PFSK-1 (cell line): ENCODE results near the gene GLRB.

Experiments
- FOXP2 ChIP-seq: optimal IDR thresholded peaks from 2 replicates; pipeline ENCODE3; 2011; ENCODE audit warnings: borderline replicate concordance, control low read depth, inconsistent platforms; ENCODE audit not compliant: insufficient read depth; ENCODE audit errors: extremely low read length, extremely low read depth
- POLR2AphosphoS5 ChIP-seq: IDR thresholded peaks from 2 replicates; pipeline ENCODE4 v1.6.1; 2012; ENCODE audit warnings: low read depth, mild to moderate bottlenecking, control low read depth, low read length, moderate library complexity
- REST ChIP-seq, 2 experiments: IDR thresholded peaks; 2 replicates each; pipeline versions ENCODE4 v1.6.1 to v1.8.0; 2011 to 2012; ENCODE audit warnings: low read depth in 2 of 2, low read length in 2 of 2, control low read depth in 1 of 2, inconsistent platforms in 1 of 2, mild to moderate bottlenecking in 1 of 2, moderate library complexity in 1 of 2; ENCODE audit not compliant: insufficient read depth in 1 of 2
- SIN3A ChIP-seq: IDR thresholded peaks from 2 replicates; pipeline ENCODE4 v1.6.1; 2012; ENCODE audit warnings: mild to moderate bottlenecking, low read length, moderate library complexity, borderline replicate concordance; ENCODE audit not compliant: insufficient read depth
- TAF1 ChIP-seq: IDR thresholded peaks from 2 replicates; pipeline ENCODE4 v1.6.1; 2012; ENCODE audit warnings: low read length, control low read depth, borderline replicate concordance; ENCODE audit not compliant: insufficient read depth

DNA sequence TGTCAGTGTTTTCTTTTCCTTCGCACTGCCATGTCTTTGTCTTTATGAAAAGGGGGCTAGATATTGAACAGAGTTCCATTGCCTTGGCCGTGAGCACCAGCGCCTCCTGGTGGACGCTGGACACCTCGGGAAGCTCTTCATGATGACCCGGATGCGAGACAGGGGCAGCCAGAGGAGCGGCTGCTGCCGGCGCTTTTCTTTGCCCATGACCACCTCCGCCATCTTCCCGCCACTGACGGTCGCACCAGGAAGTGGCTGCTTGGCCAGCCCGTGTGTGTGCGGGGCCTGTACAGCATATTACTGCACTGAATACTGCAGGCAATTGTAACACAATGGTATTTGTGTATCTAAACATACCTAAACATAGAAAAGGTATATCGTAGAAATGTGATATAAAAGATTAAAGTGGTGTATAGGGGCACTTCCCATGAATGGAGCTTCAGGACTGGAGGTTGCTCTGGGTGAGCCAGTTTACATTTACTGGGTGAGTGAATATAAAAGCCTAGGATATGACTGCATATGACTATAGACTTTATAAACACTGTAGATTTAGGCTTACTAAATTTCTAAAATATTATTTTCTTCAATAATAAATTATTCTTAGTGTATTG is 128.8 kb downstream of the GLRB start:
- no peak for TF ChIP-seq POLR2AphosphoS5
- no peak for TF ChIP-seq TAF1
- TF ChIP-seq REST (IDR thresholded peaks at IDR 0.05; ENCODE audit: insufficient read depth in 1 of 2, low read depth in 2 of 2, low read length in 2 of 2) = no peak
- no peak for TF ChIP-seq SIN3A
- TF ChIP-seq FOXP2 = no peak
